ENCODE data around the gene CEP72. TPM values are rescaled to one million over a fixed set of nuclear protein-coding genes. Genes with fewer than 3 reads are reported as not detected.

The CEP72 gene
- total and polyA plus RNA-seq, 10 of the 15 experiments (the other 5 are each of a cell fraction or from before 2014, with no cell fraction given), result 0.35 to 13.5 (median 8.3) TPM

GRCh38 chr5:622946-623522 is 10.9 kb downstream of the CEP72 start (continued):
- TF ChIP-seq, protein P1, sequence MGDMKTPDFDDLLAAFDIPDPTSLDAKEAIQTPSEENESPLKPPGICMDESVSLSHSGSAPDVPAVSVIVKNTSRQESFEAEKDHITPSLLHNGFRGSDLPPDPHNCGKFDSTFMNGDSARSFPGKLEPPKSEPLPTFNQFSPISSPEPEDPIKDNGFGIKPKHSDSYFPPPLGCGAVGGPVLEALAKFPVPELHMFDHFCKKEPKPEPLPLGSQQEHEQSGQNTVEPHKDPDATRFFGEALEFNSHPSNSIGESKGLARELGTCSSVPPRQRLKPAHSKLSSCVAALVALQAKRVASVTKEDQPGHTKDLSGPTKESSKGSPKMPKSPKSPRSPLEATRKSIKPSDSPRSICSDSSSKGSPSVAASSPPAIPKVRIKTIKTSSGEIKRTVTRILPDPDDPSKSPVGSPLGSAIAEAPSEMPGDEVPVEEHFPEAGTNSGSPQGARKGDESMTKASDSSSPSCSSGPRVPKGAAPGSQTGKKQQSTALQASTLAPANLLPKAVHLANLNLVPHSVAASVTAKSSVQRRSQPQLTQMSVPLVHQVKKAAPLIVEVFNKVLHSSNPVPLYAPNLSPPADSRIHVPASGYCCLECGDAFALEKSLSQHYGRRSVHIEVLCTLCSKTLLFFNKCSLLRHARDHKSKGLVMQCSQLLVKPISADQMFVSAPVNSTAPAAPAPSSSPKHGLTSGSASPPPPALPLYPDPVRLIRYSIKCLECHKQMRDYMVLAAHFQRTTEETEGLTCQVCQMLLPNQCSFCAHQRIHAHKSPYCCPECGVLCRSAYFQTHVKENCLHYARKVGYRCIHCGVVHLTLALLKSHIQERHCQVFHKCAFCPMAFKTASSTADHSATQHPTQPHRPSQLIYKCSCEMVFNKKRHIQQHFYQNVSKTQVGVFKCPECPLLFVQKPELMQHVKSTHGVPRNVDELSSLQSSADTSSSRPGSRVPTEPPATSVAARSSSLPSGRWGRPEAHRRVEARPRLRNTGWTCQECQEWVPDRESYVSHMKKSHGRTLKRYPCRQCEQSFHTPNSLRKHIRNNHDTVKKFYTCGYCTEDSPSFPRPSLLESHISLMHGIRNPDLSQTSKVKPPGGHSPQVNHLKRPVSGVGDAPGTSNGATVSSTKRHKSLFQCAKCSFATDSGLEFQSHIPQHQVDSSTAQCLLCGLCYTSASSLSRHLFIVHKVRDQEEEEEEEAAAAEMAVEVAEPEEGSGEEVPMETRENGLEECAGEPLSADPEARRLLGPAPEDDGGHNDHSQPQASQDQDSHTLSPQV (IDR thresholded peaks at IDR 0.05), result no peak

DNA sequence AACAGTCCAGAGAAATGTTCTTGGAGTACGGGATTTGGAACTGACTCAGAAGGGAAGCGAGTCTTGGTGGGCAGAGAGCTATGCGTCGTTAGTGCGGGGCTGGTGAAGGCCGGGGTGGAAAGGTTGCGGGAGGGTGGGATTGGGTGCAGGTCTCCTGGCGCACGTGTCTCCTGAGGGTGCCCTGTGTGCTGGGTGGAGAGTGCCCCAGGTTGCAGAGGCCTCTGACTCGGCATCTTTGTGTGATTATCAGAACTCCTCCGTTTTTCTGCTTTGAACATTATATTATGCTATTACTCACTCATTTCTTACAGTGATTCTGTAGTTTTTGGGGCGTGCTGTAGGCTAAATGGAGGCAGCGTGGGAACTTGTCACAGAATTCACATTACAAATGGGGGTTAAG is 11.4 kb downstream of the CEP72 start:
- FAIRE-seq, result no peak
- Histone ChIP-seq H3K9me3 (replicated peaks; ENCODE audit: control insufficient read depth, insufficient read depth, low read length) (no peaks in the 10 kb centered on the region), H3K4me2 (ENCODE audit: control insufficient read depth, insufficient read depth) (no peak overlapping the region), H4K20me1 (ENCODE audit: control insufficient read depth, insufficient read depth) (no peaks in the 10 kb centered on the region), H2AFZ (ENCODE audit: control insufficient read depth, low read depth, low read length) (no peak overlapping the region), H3K9ac (ENCODE audit: control insufficient read depth, insufficient read depth, low read length) (no peak overlapping the region), H3K27me3 (replicated peaks in 1 of 2; ENCODE audit: control insufficient read depth in 2 of 2, insufficient read depth in 2 of 2, low read length in 1 of 2) (no peaks in the 10 kb centered on the region), H3K36me3 (ENCODE audit: control insufficient read depth in 2 of 2, insufficient read depth in 2 of 2, low read length in 1 of 2) (peaks cover 9 to 25% of the 10 kb centered on the region in 2 experiments), H3K79me2 (ENCODE audit: control insufficient read depth, insufficient read depth, low read length) (no peaks in the 10 kb centered on the region), H3K4me1 (ENCODE audit: control insufficient read depth, insufficient read depth, low read length) (no peaks in the 10 kb centered on the region), H3K27ac (ENCODE audit: control insufficient read depth, insufficient read depth) (no peak overlapping the region), H3K4me3 (no peak overlapping the region)
- ChIA-PET SMC1A (ENCODE audit: uncharacterized antibody, unreplicated experiment) (no interaction called here), RAD21 (ENCODE audit: unreplicated experiment) (no interaction called here), CTCF (no interaction called here), POLR2A (no interaction called here)
- BruUV-seq (replicated peaks), result no TSS peak
- intact Hi-C loops (cut with micrococcal nuclease; ENCODE audit: unreplicated experiment), result no loop called here
- no peak for DNase-seq (ENCODE audit: low read depth, low spot score)
- in situ Hi-C loops (cut with MboI), result no loop called here
- TF ChIP-seq CBFB (IDR thresholded peaks at IDR 0.05; ENCODE audit: low read depth) (no peak), MXI1 (IDR thresholded peaks at IDR 0.05; ENCODE audit: low read depth, low read length) (no peak)
- no peak for ATAC-seq
- WGBS (ENCODE audit: insufficient coverage, insufficient replicate concordance, low lambda C conversion rate, missing lambda C conversion rate), result 97% methylated on average over 13 of the region's 13 CpGs

Data from GM12878 (cell line).